H1 (cell line): ENCODE measurements around the gene NT5C. TPM values are rescaled to one million over a fixed set of nuclear protein-coding genes. Genes with fewer than 3 reads are reported as not detected.

ENCODE experiments used
- CTCF ChIA-PET: fragments of 300-600 bp; sonication (Branson Sonifier 250); formaldehyde crosslinking; loops from one replicate; lab custom pipeline; 2021; ENCODE audit not compliant: partially characterized antibody; lab: Charles Lee
- POLR2A ChIA-PET: fragments of 300-600 bp; sonication (Branson Sonifier 250); formaldehyde crosslinking; loops from one replicate; lab custom pipeline; 2021; ENCODE audit warnings: inconsistent platforms; ENCODE audit not compliant: partially characterized antibody; lab: Charles Lee
- DNase-seq, 2 experiments: peaks; one replicate each; pipeline versions ENCODE4 v3.0.0 to v3.0.0-alpha.2; 2010 to 2022; ENCODE audit warnings: low spot score in 2 of 2, low read depth in 1 of 2, mixed read lengths in 1 of 2
- FAIRE-seq: peaks from 2 replicates; lab custom pipeline; 2011; peaks lifted over from hg19 to GRCh38; lab: Jason Lieb, UNC
- H2AFZ ChIP-seq: 2 replicates; pipeline ENCODE4 v1.8.1; 2012; ENCODE audit warnings: low read length, inconsistent platforms
- H2AK5ac ChIP-seq: 2 replicates; pipeline ENCODE4 v1.6.1; 2013; ENCODE audit warnings: low read depth, low read length
- H2BK120ac ChIP-seq: replicated peaks from 2 replicates; pipeline ENCODE3; 2013; ENCODE audit warnings: low read depth, low read length, inconsistent platforms
- H2BK12ac ChIP-seq: 2 replicates; pipeline ENCODE4 v1.6.1; 2013; ENCODE audit warnings: low read depth, low read length
- H2BK15ac ChIP-seq: 2 replicates; pipeline ENCODE4 v1.6.1; 2013; ENCODE audit warnings: low read length
- H2BK20ac ChIP-seq: 2 replicates; pipeline ENCODE4 v1.6.1; 2013; ENCODE audit warnings: low read length
- H2BK5ac ChIP-seq: 2 replicates; pipeline ENCODE4 v1.6.1; 2013; ENCODE audit warnings: low read depth, low read length
- H3K14ac ChIP-seq: 2 replicates; pipeline ENCODE4 v1.6.1; 2013; ENCODE audit warnings: inconsistent platforms; ENCODE audit not compliant: insufficient read length
- H3K18ac ChIP-seq: 2 replicates; pipeline ENCODE4 v1.6.1; 2013; ENCODE audit warnings: low read length; ENCODE audit errors: extremely low read depth
- H3K23ac ChIP-seq: 2 replicates; pipeline ENCODE4 v1.6.1; 2013; ENCODE audit warnings: inconsistent platforms; ENCODE audit not compliant: insufficient read length
- H3K23me2 ChIP-seq: 2 replicates; pipeline ENCODE4 v1.6.1; 2013; ENCODE audit warnings: low read depth, low read length
- H3K27ac ChIP-seq: 2 replicates; pipeline ENCODE4 v1.6.1; 2011; ENCODE audit warnings: low read depth, low read length, inconsistent platforms
- H3K27me3 ChIP-seq, 4 experiments: replicated peaks in 1 of 4; 1 replicate in 1 of 4; 2 replicates in 3 of 4; pipeline versions ENCODE4 v1.6.1 to v1.8.1; 2011 to 2013; ENCODE audit warnings: low read length in 3 of 4, mild to moderate bottlenecking in 3 of 4, inconsistent platforms in 2 of 4, mixed read lengths in 2 of 4, moderate library complexity in 1 of 4; ENCODE audit not compliant: control insufficient read depth in 3 of 4, insufficient read depth in 3 of 4; ENCODE audit errors: extremely low read depth in 1 of 4
- H3K36me3 ChIP-seq, 4 experiments: 2 replicates each; pipeline versions ENCODE4 v1.6.1 to v1.8.1; 2011 to 2013; ENCODE audit warnings: mild to moderate bottlenecking in 4 of 4, low read length in 3 of 4, moderate library complexity in 2 of 4, control low read depth in 1 of 4, inconsistent platforms in 1 of 4; ENCODE audit not compliant: insufficient read depth in 4 of 4, control insufficient read depth in 2 of 4
- H3K4ac ChIP-seq: replicated peaks from 2 replicates; pipeline ENCODE3; 2013; ENCODE audit warnings: low read length, low read depth, mixed read lengths, inconsistent platforms; ENCODE audit not compliant: insufficient read length
- H3K4me1 ChIP-seq, 4 experiments: replicated peaks in 1 of 4; 1 replicate in 1 of 4; 2 replicates in 3 of 4; pipeline versions ENCODE4 v1.6.1 to v1.8.1; 2011 to 2013; ENCODE audit warnings: low read length in 3 of 4, inconsistent platforms in 2 of 4, mixed read lengths in 1 of 4; ENCODE audit not compliant: insufficient read depth in 4 of 4, control insufficient read depth in 3 of 4
- H3K4me2 ChIP-seq, 2 experiments: 2 replicates each; pipeline versions ENCODE4 v1.6.1 to v1.8.1; 2011 to 2013; ENCODE audit warnings: low read depth in 2 of 2, low read length in 2 of 2, control low read depth in 1 of 2, inconsistent platforms in 1 of 2, mild to moderate bottlenecking in 1 of 2; ENCODE audit not compliant: insufficient read depth in 1 of 2
- H3K4me3 ChIP-seq, 4 experiments: fragments of 200-600, 300-600 bp in 1 of 4; sonication (generic), shearing (Covaris generic), sonication (Bioruptor Twin) in 1 of 4; 2 replicates each; pipeline versions ENCODE4 v1.5.1 to v1.8.1; 2011 to 2016; ENCODE audit warnings: low read length in 4 of 4, low read depth in 3 of 4, control low read depth in 2 of 4, inconsistent platforms in 2 of 4, mild to moderate bottlenecking in 2 of 4, mixed read lengths in 1 of 4, moderate library complexity in 1 of 4; ENCODE audit not compliant: insufficient read depth in 2 of 4; ENCODE audit errors: extremely low read depth in 1 of 4
- H3K56ac ChIP-seq: replicated peaks from 2 replicates; pipeline ENCODE3; 2013; ENCODE audit warnings: low read depth, mild to moderate bottlenecking, mixed read lengths, low read length, inconsistent platforms; ENCODE audit not compliant: insufficient read length
- H3K79me1 ChIP-seq: 2 replicates; pipeline ENCODE4 v1.6.1; 2013; ENCODE audit warnings: low read depth, low read length, control low read depth
- H3K79me2 ChIP-seq, 2 experiments: 2 replicates each; pipeline versions ENCODE4 v1.6.1 to v1.8.1; 2012 to 2013; ENCODE audit warnings: low read length in 2 of 2, mild to moderate bottlenecking in 2 of 2, inconsistent platforms in 1 of 2; ENCODE audit not compliant: insufficient read depth in 2 of 2, control insufficient read depth in 1 of 2
- H3K9ac ChIP-seq, 4 experiments: replicated peaks in 1 of 4; 1 replicate in 1 of 4; 2 replicates in 3 of 4; pipeline versions ENCODE4 v1.6.1 to v1.8.1; 2011 to 2013; ENCODE audit warnings: low read depth in 3 of 4, low read length in 3 of 4, control low read depth in 2 of 4, mild to moderate bottlenecking in 2 of 4, moderate library complexity in 2 of 4, inconsistent platforms in 1 of 4; ENCODE audit errors: extremely low read depth in 1 of 4
- H3K9me3 ChIP-seq, 2 experiments: 2 replicates each; pipeline versions ENCODE4 v1.6.1 to v1.8.1; 2012 to 2013; ENCODE audit warnings: mild to moderate bottlenecking in 2 of 2, moderate library complexity in 2 of 2, control low read depth in 1 of 2, inconsistent platforms in 1 of 2, low read depth in 1 of 2, low read length in 1 of 2, mixed read lengths in 1 of 2; ENCODE audit not compliant: insufficient read depth in 2 of 2
- H4K20me1 ChIP-seq, 2 experiments: replicated peaks in 1 of 2; 2 replicates each; pipeline versions ENCODE3 to v1.8.1; 2011 to 2013; ENCODE audit warnings: inconsistent platforms in 2 of 2, low read length in 2 of 2, mild to moderate bottlenecking in 1 of 2; ENCODE audit not compliant: insufficient read depth in 2 of 2, control insufficient read depth in 1 of 2
- H4K5ac ChIP-seq: 2 replicates; pipeline ENCODE4 v1.6.1; 2013; ENCODE audit warnings: low read length, low read depth, mixed read lengths, inconsistent platforms; ENCODE audit not compliant: insufficient read length
- H4K8ac ChIP-seq: 2 replicates; pipeline ENCODE4 v1.8.0; 2013; ENCODE audit warnings: mild to moderate bottlenecking, moderate library complexity, low read length, inconsistent platforms; ENCODE audit not compliant: insufficient read depth; ENCODE audit errors: extremely low read depth
- H4K91ac ChIP-seq: replicated peaks from 2 replicates; pipeline ENCODE3; 2013; ENCODE audit warnings: low read length, mixed read lengths, inconsistent platforms; ENCODE audit not compliant: insufficient read length
- BACH1 ChIP-seq: IDR thresholded peaks from 2 replicates; pipeline ENCODE4 v1.6.1; 2012; ENCODE audit warnings: low read length, improper control_type of control experiment
- CBX8 ChIP-seq: fragments of 300-800, 300-1000 bp; sonication (generic); IDR thresholded peaks from 2 replicates; pipeline ENCODE4 v1.7.1; 2016; ENCODE audit warnings: low read depth, low read length, borderline replicate concordance
- CTBP2 ChIP-seq: IDR thresholded peaks from 2 replicates; pipeline ENCODE4 v1.7.0; 2011; ENCODE audit warnings: borderline replicate concordance, mild to moderate bottlenecking, moderate library complexity, mixed read lengths, low read length; ENCODE audit not compliant: insufficient read depth, insufficient read length
- GTF2F1 ChIP-seq: IDR thresholded peaks from 2 replicates; pipeline ENCODE4 v1.6.1; 2012; ENCODE audit warnings: low read depth, low read length, improper control_type of control experiment, borderline replicate concordance
- JUND ChIP-seq: IDR thresholded peaks from 2 replicates; pipeline ENCODE4 v1.6.1; 2011; ENCODE audit warnings: mild to moderate bottlenecking, improper control_type of control experiment, low read length
- KDM4A ChIP-seq: IDR thresholded peaks from one replicate; pipeline ENCODE4 v1.7.1; 2012; ENCODE audit warnings: low read depth, mild to moderate bottlenecking, moderate library complexity, low read length, inconsistent platforms; ENCODE audit not compliant: severe bottlenecking
- KDM5A ChIP-seq: fragments of 200-600 bp; IDR thresholded peaks from 2 replicates; pipeline ENCODE4 v1.7.1; 2012; ENCODE audit warnings: mild to moderate bottlenecking, low read length, inconsistent platforms, mixed read lengths
- MAFK ChIP-seq: IDR thresholded peaks from 2 replicates; pipeline ENCODE4 v1.6.1; 2012; ENCODE audit warnings: low read depth, mild to moderate bottlenecking, improper control_type of control experiment, low read length
- SP1 ChIP-seq: IDR thresholded peaks from 2 replicates; pipeline ENCODE4 v1.6.1; 2011; ENCODE audit warnings: low read depth, low read length
- YY1 ChIP-seq: IDR thresholded peaks from 2 replicates; pipeline ENCODE4 v1.6.1; 2011; ENCODE audit warnings: low read depth, mild to moderate bottlenecking, low read length
- WGBS, 2 experiments: shearing (Covaris generic) in 1 of 2; methylation state at CpG; one replicate each; pipeline versions ENCODE4 v1.1.6 to v1.1.7; 2013 to 2015; ENCODE audit warnings: low lambda C conversion rate in 2 of 2, mixed read lengths in 2 of 2, inconsistent platforms in 1 of 2, low coverage in 1 of 2, missing lambda C conversion rate in 1 of 2; ENCODE audit not compliant: insufficient replicate concordance in 2 of 2, insufficient coverage in 1 of 2, insufficient read length in 1 of 2; ENCODE audit errors: extremely low coverage in 1 of 2, missing lambda C conversion rate in 1 of 2; 5-methylcytosine and 5-hydroxymethylcytosine counted together
- polyA plus RNA-seq, 7 experiments: library from polyadenylated mRNA; depleted of rRNA in 3 of 7; stranded (reverse) in 5 of 7; unstranded in 2 of 7; fragments of >200 nt in 5 of 7; fragments of 200-250 nt in 2 of 7; gene quantifications; 1 replicate in 5 of 7; 2 replicates in 1 of 7; 4 replicates in 1 of 7; pipeline versions ENCODE4 v1.2.1 to v1.2.3, GENCODE V29; 2011 to 2013; ENCODE audit warnings: missing spikeins in 2 of 7, mixed read lengths in 2 of 7
- total RNA-seq: library from RNA; stranded (reverse); fragmentation: NEBNext Ultra II Directional; extraction: Animal tissue kit (Norgen Biotek cat#: 25700); gene quantifications from 2 replicates; pipeline ENCODE4 v1.2.1, GENCODE V29; 2021
- TF ChIP-seq, protein P1 (sequence below): IDR thresholded peaks from 2 replicates; pipeline ENCODE4 v1.6.1; 2011; ENCODE audit warnings: low read depth, mild to moderate bottlenecking, low read length; ENCODE audit not compliant: insufficient read depth

The NT5C gene
- total and polyA plus RNA-seq, 2 of the 8 experiments (the other 6 are each of a cell fraction or from before 2014, with no cell fraction given) = 52.1 to 66.4 TPM

DNA sequence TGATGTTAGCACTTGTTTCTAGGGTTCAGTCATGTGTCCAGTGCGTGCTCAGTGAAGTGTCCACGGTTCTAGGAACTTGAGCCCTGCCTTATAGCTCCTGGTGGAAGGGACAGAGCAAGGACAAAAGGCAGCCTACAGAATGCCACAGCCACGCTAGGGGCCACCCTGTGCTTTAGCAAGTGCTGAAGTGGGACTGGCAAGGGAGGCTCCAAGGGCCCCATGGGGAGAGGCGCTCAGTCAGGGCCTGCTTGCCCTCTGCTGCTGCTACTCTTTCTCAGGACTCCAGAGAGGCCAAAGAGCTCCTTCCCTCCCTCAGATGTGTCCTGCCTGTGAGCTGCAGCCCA is 6.8 kb downstream of the NT5C start:
- FAIRE-seq = no peak
- Histone ChIP-seq H2BK120ac (no peak overlapping the region), H4K20me1 (peaks cover 3 to 8% of the 10 kb centered on the region in 2 experiments), H3K18ac (no peak overlapping the region), H4K8ac (no peak overlapping the region; the same call in 1 of the 2 replicates), H2BK5ac (no peak overlapping the region), H2AFZ (no peak overlapping the region), H2AK5ac (no peak overlapping the region), H3K27ac (no peak overlapping the region), H3K79me1 (no peaks in the 10 kb centered on the region; the same call in 1 of the 2 replicates), H2BK20ac (no peak overlapping the region), H3K4ac (no peak overlapping the region), H4K5ac (no peak overlapping the region), H3K56ac (no peak overlapping the region), H3K36me3 (peaks cover 0 to 10% (median 6%) of the 10 kb centered on the region in 4 experiments; a peak in 6 of 8 replicates), H3K14ac (no peak overlapping the region), H2BK12ac (no peak overlapping the region), H3K23me2 (no peaks in the 10 kb centered on the region), H3K9ac (no peak overlapping the region), H3K79me2 (peaks cover 0 to 7% of the 10 kb centered on the region in 2 experiments; a peak in 1 of 4 replicates), H3K9me3 (no peaks in the 10 kb centered on the region), H3K4me2 (no peak overlapping the region), H3K23ac (no peak overlapping the region), H3K4me1 (peaks cover 0 to 2% (median under 1%) of the 10 kb centered on the region in 4 experiments; a peak in 1 of 7 replicates), H2BK15ac (no peak overlapping the region), H3K4me3 (no peak overlapping the region), H4K91ac (no peak overlapping the region), H3K27me3 (no peaks in the 10 kb centered on the region; a peak in 1 of 7 replicates)
- ChIA-PET POLR2A (interaction anchor here (1.2 to 13.9 kb wide), 5 partner anchors 8 to 58 kb away, joined by 3 to 134 read pairs (median 8); no protein-coding TSS in a partner anchor), CTCF (interaction anchor here (1.3 to 12.9 kb wide), 5 partner anchors 7 to 77 kb away, joined by 3 to 239 read pairs (median 15); partner anchors contain the start of genes ARMC7 and NT5C)
- whole genome bisulfite sequencing, 2 experiments = 90% methylated on average over 4 of the region's 4 CpGs; no CpG with 5 or more reads in 1 of the 2 experiments
- TF ChIP-seq, protein P1, sequence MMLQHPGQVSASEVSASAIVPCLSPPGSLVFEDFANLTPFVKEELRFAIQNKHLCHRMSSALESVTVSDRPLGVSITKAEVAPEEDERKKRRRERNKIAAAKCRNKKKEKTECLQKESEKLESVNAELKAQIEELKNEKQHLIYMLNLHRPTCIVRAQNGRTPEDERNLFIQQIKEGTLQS = no peak
- TF ChIP-seq MAFK (no peak), CTBP2 (no peak), KDM5A (no peak), YY1 (no peak), GTF2F1 (no peak), SP1 (no peak), BACH1 (no peak), JUND (no peak), CBX8 (no peak), KDM4A (no peak)
- no peak for DNase-seq
